GM23248 (cell line): ENCODE data around the gene CPEB3. TPM values are rescaled to one million over a fixed set of nuclear protein-coding genes. Genes with fewer than 3 reads are reported as not detected.

ENCODE experiments used
- DNase-seq: peaks from one replicate; pipeline ENCODE4 v3.0.0-alpha.2; 2015
- H2AFZ ChIP-seq: fragments of 200-600 bp; sonication (generic); 2 replicates; pipeline ENCODE4 v1.6.1; 2016; ENCODE audit warnings: antibody characterized with exemption
- H3F3A ChIP-seq: fragments of 200-600 bp; sonication (generic); 2 replicates; pipeline ENCODE4 v1.6.1; 2016; ENCODE audit warnings: mild to moderate bottlenecking, antibody characterized with exemption, mixed run types; ENCODE audit not compliant: insufficient read depth
- H3K27ac ChIP-seq: fragments of 200-600 bp; sonication (generic); 2 replicates; pipeline ENCODE4 v1.5.1; 2016; ENCODE audit warnings: mild to moderate bottlenecking
- H3K27me3 ChIP-seq: fragments of 200-600 bp; sonication (generic); replicated peaks from 2 replicates; pipeline ENCODE4 v1.6.1; 2016; ENCODE audit warnings: mild to moderate bottlenecking; ENCODE audit not compliant: insufficient read depth
- H3K36me3 ChIP-seq: fragments of 200-600 bp; sonication (generic); 2 replicates; pipeline ENCODE4 v1.6.1; 2016; ENCODE audit warnings: low read depth, mild to moderate bottlenecking
- H3K4me1 ChIP-seq: fragments of 200-600 bp; sonication (generic); 2 replicates; pipeline ENCODE4 v1.6.1; 2016; ENCODE audit warnings: mild to moderate bottlenecking; ENCODE audit not compliant: insufficient read depth
- H3K4me2 ChIP-seq: fragments of 200-600 bp; sonication (generic); one replicate; pipeline ENCODE4 v1.6.1; 2016; ENCODE audit warnings: mild to moderate bottlenecking; ENCODE audit not compliant: unreplicated experiment
- H3K4me3 ChIP-seq: fragments of 200-600 bp; sonication (generic); 2 replicates; pipeline ENCODE4 v1.5.1; 2016; ENCODE audit warnings: mild to moderate bottlenecking
- H3K79me2 ChIP-seq: fragments of 200-600 bp; sonication (generic); 2 replicates; pipeline ENCODE4 v1.6.1; 2016; ENCODE audit warnings: mild to moderate bottlenecking; ENCODE audit not compliant: insufficient read depth
- H3K9ac ChIP-seq: fragments of 200-600 bp; sonication (generic); 2 replicates; pipeline ENCODE4 v1.6.1; 2016; ENCODE audit warnings: mild to moderate bottlenecking
- H3K9me2 ChIP-seq: fragments of 200-600 bp; sonication (generic); 2 replicates; pipeline ENCODE4 v1.6.1; 2016; ENCODE audit warnings: mixed run types, mild to moderate bottlenecking, moderate library complexity; ENCODE audit not compliant: insufficient read depth
- H3K9me3 ChIP-seq: fragments of 200-600 bp; sonication (generic); one replicate; pipeline ENCODE4 v1.6.1; 2017; ENCODE audit warnings: low read depth
- H4K20me1 ChIP-seq: fragments of 200-600 bp; sonication (generic); 2 replicates; pipeline ENCODE4 v1.6.0; 2016; ENCODE audit not compliant: insufficient read depth
- EZH2 ChIP-seq: fragments of 200-600 bp; sonication (generic); IDR thresholded peaks from 2 replicates; pipeline ENCODE4 v1.6.1; 2018; ENCODE audit warnings: antibody characterized with exemption, mild to moderate bottlenecking; ENCODE audit not compliant: insufficient read depth, poor library complexity, severe bottlenecking
- EZH2phosphoT487 ChIP-seq: fragments of 200-600 bp; sonication (generic); IDR thresholded peaks from 2 replicates; pipeline ENCODE4 v1.6.1; 2018; ENCODE audit warnings: antibody characterized with exemption, moderate library complexity, mild to moderate bottlenecking, low read depth; ENCODE audit not compliant: insufficient read depth
- WGBS, 2 experiments: methylation state at CpG; one replicate each; pipeline ENCODE4 v1.1.6; 2015 to 2017; ENCODE audit warnings: low lambda C conversion rate in 2 of 2, low coverage in 1 of 2; ENCODE audit errors: missing lambda C conversion rate in 2 of 2; 5-methylcytosine and 5-hydroxymethylcytosine counted together
- in situ Hi-C: fragments of 300-500 bp; cut with MboI; formaldehyde crosslinking; loops from 2 replicates; pipeline ENCODE4 v1.15.0; 2020
- polyA plus RNA-seq: library from polyadenylated mRNA; unstranded; fragments of >200 nt; fragmentation: Nextera tagmentation; extraction: Ambion mirVana; gene quantifications from 2 replicates; pipeline ENCODE4 v1.2.1, GENCODE V29; 2016
- total RNA-seq: library from RNA; depleted of rRNA; stranded (reverse); fragments of >200 nt; shearing (Covaris generic); gene quantifications from 2 replicates; pipeline ENCODE4 v1.2.3, GENCODE V29; 2014

CPEB3 gene
- total and polyA plus RNA-seq, 2 experiments from 2014 or later = 0.60 to 1.1 TPM

GRCh38 chr10:92102601-92103213 lies 188.2 kb downstream of the CPEB3 start:
- Histone ChIP-seq H3K9ac (no peak overlapping the region), H3K27me3 (peaks cover 29% of the 10 kb centered on the region), H3K27ac (no peak overlapping the region), H3K79me2 (no peaks in the 10 kb centered on the region), H3K4me2 (peak overlapping the region; percentile 31), H3F3A (peaks cover 21% of the 10 kb centered on the region), H3K9me2 (no peaks in the 10 kb centered on the region), H4K20me1 (no peaks in the 10 kb centered on the region), H3K4me3 (no peak overlapping the region), H2AFZ (no peak overlapping the region), H3K4me1 (peaks cover 24% of the 10 kb centered on the region), H3K36me3 (no peaks in the 10 kb centered on the region), H3K9me3 (no peaks in the 10 kb centered on the region)
- TF ChIP-seq EZH2phosphoT487 (no peak), EZH2 (no peak)
- WGBS, 2 experiments = 72 to 78% methylated on average over 4 of the region's 4 CpGs
- in situ Hi-C loops = no loop called here
- DNase-seq = no peak

- no peaks in the 10 kb centered on the region for H3K4me1 ChIP-seq
- H3K27ac ChIP-seq = no peak overlapping the region
- H3K4me3 ChIP-seq = no peak overlapping the region
- peaks cover 3% of the 10 kb centered on the region; the same call in 1 of the 2 replicates for H3K27me3 ChIP-seq
- 94 to 96% methylated on average over 2 of the region's 2 CpGs for WGBS, 2 experiments
- no peaks in the 10 kb centered on the region for H4K20me1 ChIP-seq
- H3K9ac ChIP-seq = no peak overlapping the region
- no peaks in the 10 kb centered on the region for H3K79me2 ChIP-seq
- in situ Hi-C loops = no loop called here
- no peak for TF ChIP-seq EZH2phosphoT487
- no peak for TF ChIP-seq EZH2
- no peaks in the 10 kb centered on the region for H3K36me3 ChIP-seq
- no peak overlapping the region for H3K4me2 ChIP-seq
- no peaks in the 10 kb centered on the region for H3K9me2 ChIP-seq
- peaks cover 5% of the 10 kb centered on the region; the same call in 1 of the 2 replicates for H3F3A ChIP-seq
- DNase-seq = no peak
- H3K9me3 ChIP-seq = no peaks in the 10 kb centered on the region
- no peak overlapping the region for H2AFZ ChIP-seq
These were observed 195.9 kb downstream of the CPEB3 start for GRCh38 chr10:92094960-92095359.

GRCh38 chr10:92091965-92092364 lies 198.9 kb downstream of the CPEB3 start:
- WGBS, 2 experiments = 64 to 71% methylated on average over 2 of the region's 2 CpGs
- Histone ChIP-seq H3F3A (no peaks in the 10 kb centered on the region), H3K9ac (no peak overlapping the region), H3K4me1 (no peaks in the 10 kb centered on the region), H3K79me2 (no peaks in the 10 kb centered on the region), H3K4me3 (no peak overlapping the region), H3K9me2 (no peaks in the 10 kb centered on the region), H4K20me1 (no peaks in the 10 kb centered on the region), H3K27ac (no peak overlapping the region), H3K4me2 (no peak overlapping the region), H3K9me3 (no peaks in the 10 kb centered on the region), H3K36me3 (no peaks in the 10 kb centered on the region), H2AFZ (no peak overlapping the region), H3K27me3 (no peaks in the 10 kb centered on the region)
- TF ChIP-seq EZH2 = no peak
- TF ChIP-seq EZH2phosphoT487 = no peak
- in situ Hi-C loops = no loop called here
- DNase-seq = no peak

GRCh38 chr10:92087750-92088395 lies 203.0 kb downstream of the CPEB3 start:
- H3K4me3 ChIP-seq = no peak overlapping the region
- in situ Hi-C loops = no loop called here

More at GRCh38 chr10:92087750-92088395, 203.0 kb downstream of the CPEB3 start:
- Histone ChIP-seq H3K4me1 (no peaks in the 10 kb centered on the region), H3K4me2 (no peak overlapping the region), H3K9ac (no peak overlapping the region), H2AFZ (no peak overlapping the region; the same call in 1 of the 2 replicates), H3K9me3 (no peaks in the 10 kb centered on the region), H3F3A (no peaks in the 10 kb centered on the region), H3K36me3 (no peaks in the 10 kb centered on the region), H3K9me2 (no peaks in the 10 kb centered on the region), H3K79me2 (no peaks in the 10 kb centered on the region), H3K27ac (no peak overlapping the region), H4K20me1 (no peaks in the 10 kb centered on the region), H3K27me3 (no peaks in the 10 kb centered on the region)
- TF ChIP-seq EZH2 = no peak
- TF ChIP-seq EZH2phosphoT487 = no peak
- DNase-seq = peak; percentile 84
- WGBS, 2 experiments = 17 to 20% methylated on average over 7 of the region's 7 CpGs
